Right lobe of liver (tissue), 4 donors: Measurements from ENCODE around the gene SLC34A3.

Source experiments
- POLR2A ChIP-seq: fragments of 450-650 bp; IDR thresholded peaks from one replicate; pipeline ENCODE4 v1.6.1; 2017; ENCODE audit warnings: antibody characterized with exemption, mild to moderate bottlenecking
- TF ChIP-seq, protein P1 (sequence below), 4 donors: fragments of 200-600 bp in 3 of 4; fragments of 450-650 bp in 1 of 4; IDR thresholded peaks; one replicate each; pipeline versions ENCODE4 v1.5.1 to v1.8.0; 2016 to 2022; ENCODE audit warnings: antibody characterized with exemption in 4 of 4, mild to moderate bottlenecking in 2 of 4
- donor health status: DM: no; HTN: no; CAD: no.
- donor health status: DM: no; HTN: no; CAD: no.
- donor health status: DM: no; HTN: yes; CAD: no.

DNA sequence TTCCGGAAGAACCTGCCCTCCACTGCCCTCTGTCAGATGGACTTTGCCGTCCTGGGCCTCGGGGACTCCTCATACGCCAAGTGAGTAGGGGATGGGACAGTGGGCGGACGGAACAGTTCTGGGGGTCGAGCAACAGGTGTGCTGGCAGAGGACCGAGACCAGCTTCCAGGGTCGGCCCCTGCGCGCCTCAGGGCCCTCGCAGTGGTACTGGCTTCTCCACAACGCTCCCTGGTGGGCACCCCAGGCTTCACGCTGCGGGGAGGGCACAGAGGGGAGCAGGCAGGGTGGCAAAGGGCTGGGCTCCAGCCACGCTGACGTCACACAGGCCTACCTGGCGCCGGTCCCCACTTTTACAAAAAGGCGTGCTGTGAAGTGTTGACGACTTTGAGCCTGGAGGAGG is 18.2 kb upstream of the SLC34A3 start:
- no peak for TF ChIP-seq POLR2A
- TF ChIP-seq, protein P1, sequence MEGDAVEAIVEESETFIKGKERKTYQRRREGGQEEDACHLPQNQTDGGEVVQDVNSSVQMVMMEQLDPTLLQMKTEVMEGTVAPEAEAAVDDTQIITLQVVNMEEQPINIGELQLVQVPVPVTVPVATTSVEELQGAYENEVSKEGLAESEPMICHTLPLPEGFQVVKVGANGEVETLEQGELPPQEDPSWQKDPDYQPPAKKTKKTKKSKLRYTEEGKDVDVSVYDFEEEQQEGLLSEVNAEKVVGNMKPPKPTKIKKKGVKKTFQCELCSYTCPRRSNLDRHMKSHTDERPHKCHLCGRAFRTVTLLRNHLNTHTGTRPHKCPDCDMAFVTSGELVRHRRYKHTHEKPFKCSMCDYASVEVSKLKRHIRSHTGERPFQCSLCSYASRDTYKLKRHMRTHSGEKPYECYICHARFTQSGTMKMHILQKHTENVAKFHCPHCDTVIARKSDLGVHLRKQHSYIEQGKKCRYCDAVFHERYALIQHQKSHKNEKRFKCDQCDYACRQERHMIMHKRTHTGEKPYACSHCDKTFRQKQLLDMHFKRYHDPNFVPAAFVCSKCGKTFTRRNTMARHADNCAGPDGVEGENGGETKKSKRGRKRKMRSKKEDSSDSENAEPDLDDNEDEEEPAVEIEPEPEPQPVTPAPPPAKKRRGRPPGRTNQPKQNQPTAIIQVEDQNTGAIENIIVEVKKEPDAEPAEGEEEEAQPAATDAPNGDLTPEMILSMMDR (IDR thresholded peaks at IDR 0.05), result no peak
